Activated naive CD4-positive, alpha-beta T cell (primary cell): ENCODE results near the gene ZNF777.
"Not testable (repeated sequence)": the region's sequence is repeated elsewhere in the genome, so short reads cannot be mapped to it uniquely, and the experiment has no call there.

Experiments
- DNase-seq, 4 experiments: peaks; one replicate each; lab custom pipeline; 2025; lab: John Stamatoyannopoulos, UW

Gene ZNF777

GRCh38 chr7:149450821-149451220, 10.0 kb downstream of the ZNF777 start:
- no peak for DNase-seq

GRCh38 chr7:149449897-149450296, 11.0 kb downstream of the ZNF777 start:
- no peak for DNase-seq

- DNase-seq, result no peak
These were observed 11.9 kb downstream of the ZNF777 start for GRCh38 chr7:149448961-149449360.

GRCh38 chr7:149446026-149446425, 14.8 kb downstream of the ZNF777 start:
- not testable (repeated sequence) for DNase-seq

GRCh38 chr7:149444287-149444686, 16.6 kb downstream of the ZNF777 start:
- no peak for DNase-seq

GRCh38 chr7:149443523-149443922, 17.3 kb downstream of the ZNF777 start:
- DNase-seq, result no peak

- no peak for DNase-seq
These were observed 17.9 kb downstream of the ZNF777 start for GRCh38 chr7:149442924-149443323.

- DNase-seq, result no peak
These were observed 20.6 kb downstream of the ZNF777 start for GRCh38 chr7:149440222-149440621.

- DNase-seq, result no peak
These were observed 24.5 kb downstream of the ZNF777 start for GRCh38 chr7:149436358-149436757.

GRCh38 chr7:149433124-149433523, 27.7 kb downstream of the ZNF777 start:
- no peak for DNase-seq

GRCh38 chr7:149432121-149432691, 28.7 kb downstream of the ZNF777 start:
- DNase-seq, result no peak

- no peak for DNase-seq
These were observed 29.3 kb downstream of the ZNF777 start for GRCh38 chr7:149431486-149432120.

GRCh38 chr7:149430192-149430591, 30.7 kb downstream of the ZNF777 start:
- no peak for DNase-seq

GRCh38 chr7:149427893-149428292, 33.0 kb downstream of the ZNF777 start:
- no peak for DNase-seq

GRCh38 chr7:149427096-149427680, 33.7 kb downstream of the ZNF777 start:
- no peak for DNase-seq

GRCh38 chr7:149423449-149424110, 37.3 kb downstream of the ZNF777 start:
- DNase-seq, result no peak

- peak in 2 of 4 experiments; percentile 16 to 36 for DNase-seq
These were observed 38.0 kb downstream of the ZNF777 start for GRCh38 chr7:149422914-149423301.

GRCh38 chr7:149422162-149422913, 38.5 kb downstream of the ZNF777 start:
- peak; percentile 20 to 70 (median 28) for DNase-seq

- DNase-seq, result no peak
These were observed 40.9 kb downstream of the ZNF777 start for GRCh38 chr7:149420006-149420405.

- no peak for DNase-seq
These were observed 45.3 kb downstream of the ZNF777 start for GRCh38 chr7:149415391-149416071.

- DNase-seq, result peak in 3 of 4 experiments; percentile 11 to 32 (median 17)
These were observed 46.0 kb downstream of the ZNF777 start for GRCh38 chr7:149414745-149415390.
